ENCODE results near the gene DLG1. TPM values are rescaled to one million over a fixed set of nuclear protein-coding genes. Genes with fewer than 3 reads are reported as not detected.

DLG1 gene
- total RNA-seq, 1 donor from 2014 or later: 77.5 TPM

DNA sequence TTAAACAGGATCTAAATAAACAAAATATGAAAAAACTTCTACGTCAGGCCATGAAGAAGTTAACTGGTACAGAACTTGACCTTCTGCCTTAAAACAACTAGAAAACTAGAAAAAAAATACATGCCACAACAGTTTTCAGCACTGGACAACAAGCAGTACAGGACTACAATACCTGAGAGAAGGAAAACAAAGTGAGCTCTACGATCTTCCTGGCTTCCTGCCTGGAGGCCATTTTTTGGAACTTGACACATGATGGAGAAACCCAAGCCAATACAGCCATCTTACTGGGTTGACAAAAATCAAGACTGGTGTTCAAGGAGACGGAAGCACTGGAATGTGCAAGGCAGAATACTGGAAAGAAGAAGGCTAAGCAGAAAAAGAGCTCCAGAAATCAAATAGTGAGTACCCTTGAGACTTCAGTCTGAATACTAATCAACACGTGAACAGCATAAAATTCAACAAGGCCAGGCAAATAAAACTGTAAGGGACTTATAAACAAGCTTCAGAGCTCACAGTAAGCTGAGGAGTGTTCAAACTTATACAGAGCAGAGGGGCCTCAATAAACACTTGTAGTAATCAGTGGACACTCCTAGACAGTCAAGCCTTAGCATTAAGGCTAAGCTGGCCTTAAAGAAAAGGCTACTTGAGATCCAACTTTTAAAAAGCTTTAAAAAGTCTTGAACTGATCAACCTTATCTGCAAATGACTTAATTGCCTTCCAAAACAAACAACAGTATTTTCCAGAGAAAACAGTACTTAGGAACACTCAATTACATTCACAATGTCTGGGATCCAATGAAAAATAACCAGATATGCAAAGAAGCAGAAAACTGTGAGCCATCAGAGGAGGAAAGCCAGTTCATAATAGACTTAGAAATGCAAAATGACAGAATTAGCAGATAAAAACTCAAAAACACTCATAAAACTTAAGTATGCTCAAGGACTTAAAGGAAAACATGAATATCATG, 63.2 kb downstream of the DLG1 start:
- no peak overlapping the region for H3K27ac ChIP-seq

DNA sequence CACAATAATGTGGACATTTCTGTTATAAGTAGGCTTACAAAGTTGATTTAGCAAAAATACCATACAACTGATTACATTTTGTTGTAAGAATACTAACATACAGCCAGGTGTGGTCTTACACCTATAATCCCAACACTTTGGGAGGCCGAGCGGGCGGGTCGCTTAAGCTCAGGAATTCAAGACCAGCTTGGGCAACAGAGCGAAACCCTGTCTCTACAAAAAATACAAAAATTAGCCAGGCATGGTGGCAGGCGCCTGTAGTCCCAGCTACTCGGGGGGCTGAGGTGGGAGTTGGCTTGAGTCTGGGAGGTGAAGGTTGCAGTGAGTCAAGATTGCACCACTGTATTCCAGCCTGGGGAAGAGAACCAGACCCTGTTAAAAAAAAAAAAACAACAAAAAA, 67.1 kb downstream of the DLG1 start:
- DNase-seq (no peak), ATAC-seq (no peak)
- Histone ChIP-seq H3K4me1 (no peaks in the 10 kb centered on the region), H3K27me3 (no peaks in the 10 kb centered on the region), H3K36me3 (no peaks in the 10 kb centered on the region), H3K4me3 (no peak overlapping the region), H3K9me3 (no peaks in the 10 kb centered on the region), H3K27ac (no peak overlapping the region)
- TF ChIP-seq CTCF (IDR thresholded peaks at IDR 0.05): no peak
- intact Hi-C loops (cut with DNase I): no loop called here

More for the DNA sequence above, 63.2 kb downstream of the DLG1 start:
- Histone ChIP-seq H3K4me3 (no peak overlapping the region), H3K27me3 (no peaks in the 10 kb centered on the region), H3K36me3 (no peaks in the 10 kb centered on the region), H3K4me1 (no peaks in the 10 kb centered on the region), H3K9me3 (no peaks in the 10 kb centered on the region)
- intact Hi-C loops (cut with DNase I): no loop called here
- ATAC-seq: no peak
- DNase-seq: no peak
- no peak for TF ChIP-seq CTCF (IDR thresholded peaks at IDR 0.05)

GRCh38 chr3:197229836-197230235, 68.6 kb downstream of the DLG1 start:
- DNase-seq: no peak
- TF ChIP-seq CTCF (IDR thresholded peaks at IDR 0.05): no peak
- no peaks in the 10 kb centered on the region for H3K4me1 ChIP-seq
- intact Hi-C loops (cut with DNase I): no loop called here
- H3K9me3 ChIP-seq: no peaks in the 10 kb centered on the region
- no peaks in the 10 kb centered on the region for H3K27me3 ChIP-seq
- no peak overlapping the region for H3K4me3 ChIP-seq
- no peaks in the 10 kb centered on the region for H3K36me3 ChIP-seq
- no peak for ATAC-seq
- H3K27ac ChIP-seq: no peak overlapping the region

DNA sequence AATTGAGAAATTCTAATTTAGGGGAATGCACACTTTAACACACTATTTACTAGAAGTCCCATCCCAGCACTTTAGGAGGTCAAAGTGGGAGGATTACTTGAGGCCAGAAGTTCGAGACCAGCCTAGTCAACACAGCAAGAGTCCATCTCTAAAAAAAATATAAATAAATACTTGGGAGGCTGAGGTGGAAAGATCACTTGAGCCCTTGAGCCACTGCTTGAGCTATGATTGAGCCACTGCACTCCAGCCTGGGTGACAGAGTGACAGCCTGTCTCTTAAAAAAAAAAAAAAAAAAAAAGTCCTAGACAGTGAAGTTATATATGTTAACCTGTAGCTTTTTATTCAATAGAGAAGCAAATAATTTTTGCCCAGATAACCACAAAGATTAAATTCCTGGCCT, 69.2 kb downstream of the DLG1 start:
- Histone ChIP-seq H3K27ac (no peak overlapping the region), H3K36me3 (no peaks in the 10 kb centered on the region), H3K27me3 (no peaks in the 10 kb centered on the region), H3K4me3 (no peak overlapping the region), H3K9me3 (no peaks in the 10 kb centered on the region), H3K4me1 (no peaks in the 10 kb centered on the region)
- intact Hi-C loops (cut with DNase I): no loop called here
- DNase-seq: no peak
- no peak for ATAC-seq
- no peak for TF ChIP-seq CTCF (IDR thresholded peaks at IDR 0.05)

DNA sequence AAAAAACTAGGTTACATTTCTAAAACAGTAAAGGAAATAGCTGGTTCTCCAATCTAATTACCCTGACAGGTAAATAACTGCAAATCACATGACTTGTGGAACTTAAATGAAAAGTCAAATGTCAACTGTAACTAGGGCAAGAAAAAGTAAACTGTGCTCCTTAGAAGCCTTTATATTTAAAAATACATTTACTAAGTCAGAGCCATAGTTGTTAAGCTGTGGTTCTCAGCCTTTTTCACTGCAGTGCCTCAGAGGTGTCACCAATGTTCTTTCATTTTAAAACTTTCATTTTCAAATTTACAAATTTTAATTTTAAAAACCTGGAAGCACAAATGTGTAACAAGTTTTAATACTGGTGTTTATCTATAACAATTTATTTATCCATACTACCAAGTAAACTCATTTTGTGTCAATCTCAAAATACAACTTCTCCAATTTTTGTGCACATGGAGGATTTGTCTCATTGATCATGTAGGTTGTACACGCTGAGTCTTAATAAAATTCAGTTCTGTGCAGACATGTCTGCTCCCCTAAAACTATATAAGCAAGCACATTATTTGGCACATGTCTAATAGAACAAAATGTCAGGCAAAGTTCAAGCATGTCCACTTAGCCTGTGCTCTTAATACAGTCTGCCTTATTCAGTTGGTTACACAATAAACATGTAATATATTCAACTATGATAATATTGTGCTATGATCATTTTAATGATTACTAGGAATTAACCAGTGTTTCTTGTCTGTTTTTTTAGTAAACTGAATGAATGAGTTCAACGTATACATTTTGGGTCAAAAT, 70.4 kb downstream of the DLG1 start:
- ATAC-seq (no peak), DNase-seq (no peak)
- no peaks in the 10 kb centered on the region for H3K9me3 ChIP-seq
- H3K27ac ChIP-seq: no peak overlapping the region
- intact Hi-C loops (cut with DNase I): no loop called here
- no peaks in the 10 kb centered on the region for H3K36me3 ChIP-seq
- no peaks in the 10 kb centered on the region for H3K27me3 ChIP-seq
- peaks cover 10% of the 10 kb centered on the region for H3K4me1 ChIP-seq
- no peak overlapping the region for H3K4me3 ChIP-seq
- TF ChIP-seq CTCF (IDR thresholded peaks at IDR 0.05): no peak
